Stimulated activated naive CD8-positive, alpha-beta T cell treated with anti-CD3 and anti-CD28 coated beads, Interleukin-15, Interleukin-2, amounts not matched to agents 100 U/mL and 50 U/mL, for 24 hours (primary cell): Measurements from ENCODE around the gene CDK8.
"Not testable (repeated sequence)": the region's sequence is repeated elsewhere in the genome, so short reads cannot be mapped to it uniquely, and the experiment has no call there.

Experiments used
- ATAC-seq: fragments of 150-1000 bp; cut with Tn5 transposase; one replicate; pipeline ENCODE4 v1.10.0; 2021
- DNase-seq: peaks from one replicate; pipeline ENCODE4 v3.0.0; 2021

The CDK8 gene

DNA sequence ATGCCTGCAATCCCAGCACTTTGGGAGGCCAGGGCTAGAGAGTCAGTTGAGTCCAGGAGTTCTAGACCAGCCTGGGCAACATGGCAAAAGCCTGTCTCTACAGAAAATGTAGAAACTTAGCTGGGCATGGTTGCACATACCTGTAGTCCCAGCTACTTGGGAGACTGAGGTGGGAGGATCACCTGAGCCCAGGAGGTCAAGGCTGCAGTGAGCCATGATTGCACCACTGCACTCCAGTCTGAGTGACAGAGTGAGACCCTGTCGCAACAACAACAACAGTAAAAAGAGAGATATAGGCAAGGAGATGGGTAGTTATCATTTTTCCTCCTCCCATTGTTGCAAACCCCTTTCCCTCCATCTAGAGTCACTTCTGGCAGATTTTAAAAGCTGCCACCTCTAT lies 62.2 kb downstream of the CDK8 start:
- not testable (repeated sequence) for DNase-seq, ATAC-seq

- DNase-seq (no peak), ATAC-seq (no peak)
Measured at GRCh38 chr13:26320766-26321165, 66.8 kb downstream of the CDK8 start.

DNA sequence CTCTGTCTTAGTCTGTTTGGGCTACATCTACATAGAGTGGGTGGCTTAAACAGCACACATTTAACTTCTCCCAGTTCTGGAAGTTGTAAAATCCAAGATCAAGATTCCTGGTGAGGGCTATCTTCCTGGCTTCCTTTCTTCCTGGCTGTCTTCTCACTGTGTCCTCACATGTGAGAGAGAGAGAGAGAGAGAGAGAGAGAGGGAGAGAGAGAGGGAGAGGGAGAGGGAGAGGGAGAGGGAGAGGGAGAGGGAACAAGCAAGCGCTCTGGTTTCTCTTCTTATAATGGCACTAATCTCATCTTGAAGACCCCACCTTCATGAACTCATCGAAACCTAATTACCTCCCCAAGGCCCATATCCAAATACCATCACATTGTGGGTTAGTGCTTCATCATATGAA lies 69.2 kb downstream of the CDK8 start:
- no peak for ATAC-seq
- DNase-seq, result no peak

- no peak for DNase-seq
- no peak for ATAC-seq
Measured at GRCh38 chr13:26323764-26324163, 69.8 kb downstream of the CDK8 start.

GRCh38 chr13:26324294-26324693 lies 70.4 kb downstream of the CDK8 start:
- DNase-seq (no peak), ATAC-seq (no peak)

DNA sequence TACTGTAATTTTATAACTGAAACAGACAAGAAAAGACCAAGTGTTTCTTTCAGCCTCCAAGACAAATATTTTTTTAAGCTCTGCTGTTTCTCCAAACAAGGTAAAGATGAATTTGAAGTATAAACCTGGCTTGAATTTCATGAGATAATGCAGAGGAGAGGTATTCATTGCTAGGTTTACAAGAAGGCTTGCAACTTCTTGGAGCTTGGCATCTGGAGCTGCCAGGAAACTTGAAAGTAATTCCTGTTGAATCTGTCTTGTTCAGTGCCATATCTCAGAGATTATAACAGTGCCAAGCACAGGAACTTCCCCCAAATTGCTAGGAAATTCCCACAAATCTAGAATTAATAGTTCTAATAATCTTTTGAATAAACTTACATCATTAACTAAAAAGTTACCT lies 70.9 kb downstream of the CDK8 start:
- ATAC-seq (no peak), DNase-seq (no peak)

- DNase-seq (no peak), ATAC-seq (peak; percentile 28)
Measured at GRCh38 chr13:26325876-26326275, 71.9 kb downstream of the CDK8 start.

- DNase-seq, result no peak
- no peak for ATAC-seq
Measured at GRCh38 chr13:26326562-26326961, 72.6 kb downstream of the CDK8 start.

DNA sequence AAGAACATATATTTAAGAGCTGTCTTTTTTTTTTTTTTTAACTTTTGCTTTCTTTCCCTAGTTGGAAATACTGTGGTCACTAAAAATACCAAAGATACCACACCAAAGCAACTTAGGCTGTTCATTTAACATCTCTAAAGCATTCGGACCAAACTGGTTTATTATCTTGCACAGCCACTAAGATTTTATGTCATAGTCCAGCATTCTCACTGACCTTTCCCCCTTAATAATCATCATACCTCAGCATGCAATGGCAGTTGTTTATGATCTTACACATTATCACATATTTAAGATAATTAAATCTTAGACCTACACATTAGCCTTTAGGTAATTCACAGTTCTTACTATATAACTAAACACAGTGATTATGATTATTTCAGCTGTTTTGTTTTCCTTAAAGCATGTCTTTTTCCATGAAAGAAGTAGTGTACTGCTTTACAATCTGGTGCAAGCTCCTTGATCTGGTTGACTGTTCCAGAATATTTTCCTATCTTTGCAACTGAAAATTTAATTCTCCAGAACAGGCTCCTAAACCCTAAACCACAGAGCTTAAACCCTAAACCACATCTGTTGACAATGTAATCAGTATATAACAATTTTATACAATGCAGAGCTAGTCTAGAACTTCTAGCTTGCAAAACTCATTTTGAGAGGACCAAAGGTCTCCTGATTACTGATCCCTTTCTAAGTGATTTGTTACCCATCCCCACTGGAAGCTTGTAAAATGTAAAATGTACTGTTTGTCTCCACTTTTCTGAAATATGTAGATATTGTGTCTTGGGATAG lies 74.2 kb downstream of the CDK8 start:
- no peak for ATAC-seq

GRCh38 chr13:26335158-26335557 lies 81.2 kb downstream of the CDK8 start:
- no peak for DNase-seq
- ATAC-seq, result no peak

More for the DNA sequence above, 74.2 kb downstream of the CDK8 start:
- no peak for DNase-seq

DNA sequence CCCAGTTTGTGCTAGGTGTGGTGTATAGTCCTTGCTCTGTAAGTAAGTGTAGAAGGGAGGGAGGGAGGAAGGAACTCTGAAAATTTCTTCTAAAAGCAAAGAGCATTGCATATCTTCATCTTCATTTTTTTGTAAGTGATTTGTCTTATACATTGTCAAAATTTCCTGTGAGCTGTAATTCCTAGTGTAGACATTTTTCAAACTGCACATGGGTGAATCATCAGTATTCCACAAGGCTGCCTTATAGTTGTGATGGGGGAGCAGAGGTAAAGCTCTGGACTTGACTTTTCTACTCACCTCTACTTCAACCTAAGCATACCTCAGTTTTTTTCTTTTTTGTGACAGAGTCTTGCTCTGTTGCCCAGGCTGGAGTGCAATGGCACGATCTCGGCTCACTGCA lies 86.9 kb downstream of the CDK8 start:
- DNase-seq (no peak), ATAC-seq (no peak)

- ATAC-seq, result no peak
- no peak for DNase-seq
Measured at GRCh38 chr13:26342898-26343297, 89.0 kb downstream of the CDK8 start.

GRCh38 chr13:26343816-26344215 lies 89.9 kb downstream of the CDK8 start:
- no peak for ATAC-seq
- no peak for DNase-seq

DNA sequence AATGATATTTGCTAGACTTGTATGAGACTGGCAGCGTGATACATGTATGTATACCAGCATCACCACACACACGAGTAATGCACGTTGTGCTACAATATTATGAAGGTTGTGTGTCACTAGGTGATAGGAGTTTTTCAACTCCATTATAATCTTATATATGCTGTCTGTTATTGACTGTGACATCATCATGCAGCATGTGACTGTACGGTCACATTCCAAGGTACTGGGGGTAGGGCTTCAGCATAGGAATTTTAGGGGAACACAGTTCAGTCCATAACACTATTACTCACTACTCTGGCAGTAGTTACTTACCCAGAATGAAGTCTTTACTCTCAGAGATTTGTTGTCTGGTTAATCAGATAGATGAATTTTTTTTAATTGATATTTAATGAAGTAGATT lies 91.1 kb downstream of the CDK8 start:
- DNase-seq, result no peak
- no peak for ATAC-seq

GRCh38 chr13:26348966-26349365 lies 95.0 kb downstream of the CDK8 start:
- no peak for ATAC-seq

GRCh38 chr13:26362261-26362660 lies 108.3 kb downstream of the CDK8 start:
- no peak for ATAC-seq

More at GRCh38 chr13:26348966-26349365, 95.0 kb downstream of the CDK8 start:
- no peak for DNase-seq

DNA sequence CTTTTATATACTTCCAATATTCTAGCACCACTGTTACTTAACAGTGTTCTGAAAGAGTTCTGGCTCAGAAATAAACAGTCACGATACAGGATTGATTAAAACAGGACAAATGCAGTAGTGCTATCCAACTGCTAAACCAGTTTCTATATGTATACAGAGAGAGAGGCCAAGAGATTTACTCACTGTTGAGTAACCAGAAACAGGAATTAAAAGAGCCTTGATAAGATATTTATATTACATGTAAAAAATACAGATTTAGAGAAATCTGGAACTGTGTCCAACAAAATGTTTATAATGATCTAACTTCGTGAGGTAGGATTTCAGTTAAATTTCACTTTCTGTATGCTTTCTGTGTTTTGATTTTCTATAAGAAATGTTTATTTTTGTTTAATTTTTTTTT lies 116.6 kb downstream of the CDK8 start:
- ATAC-seq, result no peak
- DNase-seq, result no peak

More at GRCh38 chr13:26362261-26362660, 108.3 kb downstream of the CDK8 start:
- DNase-seq, result no peak

- DNase-seq (no peak), ATAC-seq (no peak)
Measured at GRCh38 chr13:26372747-26373146, 118.8 kb downstream of the CDK8 start.

GRCh38 chr13:26376430-26376829 lies 122.5 kb downstream of the CDK8 start:
- no peak for ATAC-seq
- DNase-seq, result no peak

DNA sequence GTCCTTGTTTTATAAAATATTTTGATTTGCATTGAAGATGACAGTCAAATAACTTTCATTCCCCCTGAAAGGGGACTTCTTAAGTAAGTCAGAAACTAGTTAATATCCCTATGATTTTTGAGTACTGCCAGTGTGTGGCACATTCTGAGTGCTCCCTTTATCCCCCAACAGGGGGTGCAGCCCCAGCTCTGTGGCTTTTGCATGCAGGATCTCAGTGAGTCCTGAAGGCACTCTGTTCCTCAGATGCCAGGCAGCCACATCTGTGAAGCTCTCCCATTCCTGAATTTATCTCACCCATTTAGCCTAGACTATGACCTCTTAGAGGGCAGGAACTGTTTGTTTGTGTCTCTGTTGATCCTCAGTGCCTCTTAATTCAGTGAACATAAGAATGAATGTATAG lies 123.1 kb downstream of the CDK8 start:
- DNase-seq (peak; percentile 4), ATAC-seq (no peak)

DNA sequence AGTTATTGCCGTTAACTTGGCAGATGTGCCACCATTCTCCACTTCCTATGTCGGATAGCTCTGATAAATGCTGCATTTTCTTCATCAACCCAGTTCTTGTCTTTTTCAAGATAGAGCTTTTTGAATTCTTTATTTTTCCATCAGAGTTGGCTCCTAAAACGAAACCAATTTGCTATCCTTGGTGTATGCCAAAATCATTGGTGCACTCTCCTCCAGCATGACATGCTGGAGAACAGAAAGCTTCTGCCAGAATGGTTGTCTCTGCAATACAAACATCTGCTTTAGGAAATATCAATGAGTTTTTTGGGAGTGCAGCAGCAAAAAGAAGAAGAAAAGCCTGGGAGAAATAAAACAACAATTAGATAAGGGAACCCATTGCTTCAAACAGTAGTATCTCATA lies 124.2 kb downstream of the CDK8 start:
- DNase-seq, result no peak

GRCh38 chr13:26379831-26380230 lies 125.9 kb downstream of the CDK8 start:
- DNase-seq, result no peak

More for the DNA sequence above, 124.2 kb downstream of the CDK8 start:
- no peak for ATAC-seq

GRCh38 chr13:26380930-26381329 lies 127.0 kb downstream of the CDK8 start:
- DNase-seq (no peak), ATAC-seq (no peak)

More at GRCh38 chr13:26379831-26380230, 125.9 kb downstream of the CDK8 start:
- no peak for ATAC-seq

- ATAC-seq (no peak), DNase-seq (no peak)
Measured at GRCh38 chr13:26382366-26382765, 128.4 kb downstream of the CDK8 start.
